Measurements from ENCODE around the gene CLHC1.

Gene CLHC1

DNA sequence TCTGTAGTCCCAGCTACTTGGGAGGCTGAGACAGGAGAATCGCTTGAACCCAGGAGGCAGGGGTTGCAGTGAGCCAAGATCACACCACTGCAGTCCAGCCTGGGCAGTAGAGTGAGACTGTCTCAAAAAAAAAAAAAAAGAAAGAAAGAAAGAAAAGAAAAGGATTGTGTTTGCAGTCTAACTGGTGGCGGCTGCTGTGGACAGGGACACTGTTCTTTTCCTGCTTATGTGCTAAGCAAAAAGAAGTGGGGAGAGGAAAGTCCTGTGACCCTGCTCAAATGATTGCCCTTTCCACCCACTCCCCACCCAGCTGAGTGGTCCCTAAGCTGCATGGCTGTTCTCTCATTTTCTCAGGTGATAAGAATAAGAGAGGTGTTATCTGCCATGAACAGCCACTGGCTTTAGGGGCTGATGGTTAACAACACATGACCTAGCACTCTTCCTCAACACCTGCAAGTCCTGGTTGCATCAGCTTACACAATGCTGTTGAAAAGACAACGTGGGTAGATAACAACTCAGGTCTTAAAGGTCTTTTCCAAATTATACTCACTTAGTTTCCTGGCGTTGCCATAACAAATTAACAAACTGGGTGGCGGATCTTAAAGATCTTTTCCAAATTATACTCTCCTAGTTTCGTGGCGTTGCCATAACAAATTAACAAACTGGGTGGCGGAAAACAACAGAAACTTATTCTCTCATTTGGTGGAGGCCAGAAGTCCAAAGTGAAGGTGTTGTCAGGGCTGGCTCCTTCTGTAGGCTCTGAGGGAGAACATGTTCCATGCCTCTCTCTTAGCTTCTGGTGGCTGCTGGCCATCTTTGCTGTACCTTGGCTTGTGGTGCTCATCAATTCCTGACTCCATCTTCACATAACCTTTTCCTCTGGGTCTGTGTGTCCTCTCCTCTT, 91.5 kb downstream of the CLHC1 start:
- H3K27me3 ChIP-seq (ENCODE audit: control insufficient read depth, insufficient read depth, low read length) = no peaks in the 10 kb centered on the region
- no peak overlapping the region for H3K4me2 ChIP-seq (ENCODE audit: low read length)
- no peak overlapping the region for H3K9ac ChIP-seq
- H3K4me3 ChIP-seq (ENCODE audit: low read depth, low read length) = no peak overlapping the region
- TF ChIP-seq, protein P1, sequence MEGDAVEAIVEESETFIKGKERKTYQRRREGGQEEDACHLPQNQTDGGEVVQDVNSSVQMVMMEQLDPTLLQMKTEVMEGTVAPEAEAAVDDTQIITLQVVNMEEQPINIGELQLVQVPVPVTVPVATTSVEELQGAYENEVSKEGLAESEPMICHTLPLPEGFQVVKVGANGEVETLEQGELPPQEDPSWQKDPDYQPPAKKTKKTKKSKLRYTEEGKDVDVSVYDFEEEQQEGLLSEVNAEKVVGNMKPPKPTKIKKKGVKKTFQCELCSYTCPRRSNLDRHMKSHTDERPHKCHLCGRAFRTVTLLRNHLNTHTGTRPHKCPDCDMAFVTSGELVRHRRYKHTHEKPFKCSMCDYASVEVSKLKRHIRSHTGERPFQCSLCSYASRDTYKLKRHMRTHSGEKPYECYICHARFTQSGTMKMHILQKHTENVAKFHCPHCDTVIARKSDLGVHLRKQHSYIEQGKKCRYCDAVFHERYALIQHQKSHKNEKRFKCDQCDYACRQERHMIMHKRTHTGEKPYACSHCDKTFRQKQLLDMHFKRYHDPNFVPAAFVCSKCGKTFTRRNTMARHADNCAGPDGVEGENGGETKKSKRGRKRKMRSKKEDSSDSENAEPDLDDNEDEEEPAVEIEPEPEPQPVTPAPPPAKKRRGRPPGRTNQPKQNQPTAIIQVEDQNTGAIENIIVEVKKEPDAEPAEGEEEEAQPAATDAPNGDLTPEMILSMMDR (IDR thresholded peaks at IDR 0.05) = no peak
- no peaks in the 10 kb centered on the region for H3K36me3 ChIP-seq (ENCODE audit: control insufficient read depth, insufficient read depth, low read length)
- no peaks in the 10 kb centered on the region for H3K9me3 ChIP-seq (ENCODE audit: control insufficient read depth, low read length)
- no peaks in the 10 kb centered on the region for H3K4me1 ChIP-seq
- no peak overlapping the region for H3K27ac ChIP-seq
- no peaks in the 10 kb centered on the region for H3K79me2 ChIP-seq
- H2AFZ ChIP-seq = no peak overlapping the region

DNA sequence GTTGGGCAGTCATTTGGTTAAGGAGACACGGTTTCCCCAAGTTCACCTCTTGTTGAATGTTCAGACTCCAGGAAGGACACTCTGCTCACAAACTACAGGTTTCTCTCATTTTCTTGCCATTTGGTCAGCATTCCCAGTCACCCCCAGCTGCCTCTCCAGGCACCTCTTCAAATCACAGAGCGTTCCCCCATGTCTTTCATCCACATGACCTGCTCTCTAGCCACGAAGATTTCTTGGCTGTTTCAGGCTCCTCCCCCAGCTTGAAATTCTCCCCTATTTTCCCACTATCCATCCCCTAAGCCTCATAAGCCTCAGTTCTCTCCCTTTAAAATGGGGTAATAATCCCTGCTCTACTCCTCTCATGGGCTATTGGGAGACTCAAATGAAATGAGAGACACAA, 92.8 kb downstream of the CLHC1 start:
- no peak overlapping the region for H3K9ac ChIP-seq
- H3K36me3 ChIP-seq (ENCODE audit: control insufficient read depth, insufficient read depth, low read length) = no peaks in the 10 kb centered on the region
- H3K9me3 ChIP-seq (ENCODE audit: control insufficient read depth, low read length) = no peaks in the 10 kb centered on the region
- no peaks in the 10 kb centered on the region for H3K27me3 ChIP-seq (ENCODE audit: control insufficient read depth, insufficient read depth, low read length)
- no peak overlapping the region for H3K4me2 ChIP-seq (ENCODE audit: low read length)
- TF ChIP-seq, protein P1 (IDR thresholded peaks at IDR 0.05) = no peak
- H3K79me2 ChIP-seq = no peaks in the 10 kb centered on the region
- H3K4me3 ChIP-seq (ENCODE audit: low read depth, low read length) = no peak overlapping the region
- H3K4me1 ChIP-seq = no peaks in the 10 kb centered on the region
- H2AFZ ChIP-seq = no peak overlapping the region
- H3K27ac ChIP-seq = no peak overlapping the region

DNA sequence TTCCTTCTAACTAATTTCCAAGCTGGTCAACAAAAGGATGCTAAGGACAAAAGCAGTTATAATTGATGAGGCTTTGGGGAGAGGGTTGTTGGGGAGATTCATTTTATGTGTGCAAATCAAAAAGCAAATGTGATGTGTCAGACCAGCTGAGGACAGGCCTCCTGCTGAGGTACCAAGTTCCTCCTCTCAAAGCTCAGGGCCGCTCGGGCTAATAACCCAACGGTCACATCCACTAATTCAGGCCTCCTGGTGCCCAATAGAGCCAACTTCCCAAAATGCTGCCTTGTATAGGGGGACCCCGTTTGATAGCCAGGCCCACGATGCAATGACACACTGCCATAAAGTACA, 93.2 kb downstream of the CLHC1 start:
- Histone ChIP-seq H3K4me3 (ENCODE audit: low read depth, low read length) (no peak overlapping the region), H3K4me2 (ENCODE audit: low read length) (no peak overlapping the region), H3K4me1 (no peaks in the 10 kb centered on the region), H3K27ac (no peak overlapping the region), H3K36me3 (ENCODE audit: control insufficient read depth, insufficient read depth, low read length) (no peaks in the 10 kb centered on the region), H3K9me3 (ENCODE audit: control insufficient read depth, low read length) (no peaks in the 10 kb centered on the region), H3K9ac (no peak overlapping the region), H2AFZ (no peak overlapping the region), H3K79me2 (no peaks in the 10 kb centered on the region), H3K27me3 (ENCODE audit: control insufficient read depth, insufficient read depth, low read length) (no peaks in the 10 kb centered on the region)
- TF ChIP-seq, protein P1 (IDR thresholded peaks at IDR 0.05) = no peak

DNA sequence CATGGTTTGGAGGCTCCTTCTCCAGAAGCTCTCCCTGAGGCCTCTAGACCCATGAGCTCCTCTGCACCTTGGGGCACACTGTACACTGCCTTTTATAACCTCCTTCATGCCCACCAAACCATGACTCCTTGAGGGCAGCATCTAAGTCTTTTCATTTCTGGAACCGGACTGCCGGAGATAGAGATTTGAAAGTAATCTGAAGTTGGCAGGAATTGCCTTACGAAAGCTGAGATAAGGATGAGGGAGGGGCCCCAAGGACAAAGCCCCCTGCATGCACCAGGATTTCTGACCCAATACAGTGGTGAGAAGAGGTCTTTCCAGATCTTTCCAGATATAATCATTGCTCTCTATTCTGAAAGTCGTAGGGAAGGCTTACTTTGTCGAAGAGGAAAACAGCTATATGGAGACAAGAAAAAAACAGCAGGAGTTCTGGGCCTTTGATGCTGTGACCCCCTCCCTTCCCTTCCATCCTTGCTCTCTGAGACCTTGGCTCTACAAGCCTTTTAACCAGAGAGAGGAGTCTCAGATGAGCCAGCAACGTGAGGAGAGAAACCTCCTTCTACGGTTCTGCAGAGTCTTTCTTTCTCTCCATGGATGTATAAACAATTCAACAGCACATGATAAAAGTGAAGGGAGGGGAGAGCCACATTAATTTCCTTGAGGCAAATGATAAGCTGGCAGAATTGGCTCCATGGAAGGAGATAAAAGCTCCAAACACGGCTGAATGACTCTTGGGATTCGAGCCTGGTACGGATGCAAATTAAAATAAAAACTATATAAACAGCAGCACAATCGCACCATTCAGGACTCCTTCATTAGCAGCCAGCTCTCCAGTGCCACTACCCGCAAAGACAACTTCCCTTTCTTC, 93.8 kb downstream of the CLHC1 start:
- no peaks in the 10 kb centered on the region for H3K27me3 ChIP-seq (ENCODE audit: control insufficient read depth, insufficient read depth, low read length)
- H3K36me3 ChIP-seq (ENCODE audit: control insufficient read depth, insufficient read depth, low read length) = no peaks in the 10 kb centered on the region
- no peak overlapping the region for H3K4me3 ChIP-seq (ENCODE audit: low read depth, low read length)
- no peaks in the 10 kb centered on the region for H3K79me2 ChIP-seq
- no peaks in the 10 kb centered on the region for H3K9me3 ChIP-seq (ENCODE audit: control insufficient read depth, low read length)
- no peak overlapping the region for H3K4me2 ChIP-seq (ENCODE audit: low read length)
- no peak overlapping the region for H2AFZ ChIP-seq
- no peak overlapping the region for H3K9ac ChIP-seq
- no peaks in the 10 kb centered on the region for H3K4me1 ChIP-seq
- TF ChIP-seq, protein P1 (IDR thresholded peaks at IDR 0.05) = no peak
- no peak overlapping the region for H3K27ac ChIP-seq

Data from parathyroid adenoma (tissue), 2 donors.